GM19463 (cell line): ENCODE measurements around the gene FRYL.
"Not testable (repeated sequence)": the region's sequence is repeated elsewhere in the genome, so short reads cannot be mapped to it uniquely, and the experiment has no call there.

ENCODE experiments used
- ATAC-seq: cut with Tn5 transposase; IDR thresholded peaks from one replicate; pipeline ENCODE4 v1.9.1; 2021; ENCODE audit warnings: mild to moderate bottlenecking, moderate library complexity; ENCODE audit not compliant: unreplicated experiment

Gene FRYL

DNA sequence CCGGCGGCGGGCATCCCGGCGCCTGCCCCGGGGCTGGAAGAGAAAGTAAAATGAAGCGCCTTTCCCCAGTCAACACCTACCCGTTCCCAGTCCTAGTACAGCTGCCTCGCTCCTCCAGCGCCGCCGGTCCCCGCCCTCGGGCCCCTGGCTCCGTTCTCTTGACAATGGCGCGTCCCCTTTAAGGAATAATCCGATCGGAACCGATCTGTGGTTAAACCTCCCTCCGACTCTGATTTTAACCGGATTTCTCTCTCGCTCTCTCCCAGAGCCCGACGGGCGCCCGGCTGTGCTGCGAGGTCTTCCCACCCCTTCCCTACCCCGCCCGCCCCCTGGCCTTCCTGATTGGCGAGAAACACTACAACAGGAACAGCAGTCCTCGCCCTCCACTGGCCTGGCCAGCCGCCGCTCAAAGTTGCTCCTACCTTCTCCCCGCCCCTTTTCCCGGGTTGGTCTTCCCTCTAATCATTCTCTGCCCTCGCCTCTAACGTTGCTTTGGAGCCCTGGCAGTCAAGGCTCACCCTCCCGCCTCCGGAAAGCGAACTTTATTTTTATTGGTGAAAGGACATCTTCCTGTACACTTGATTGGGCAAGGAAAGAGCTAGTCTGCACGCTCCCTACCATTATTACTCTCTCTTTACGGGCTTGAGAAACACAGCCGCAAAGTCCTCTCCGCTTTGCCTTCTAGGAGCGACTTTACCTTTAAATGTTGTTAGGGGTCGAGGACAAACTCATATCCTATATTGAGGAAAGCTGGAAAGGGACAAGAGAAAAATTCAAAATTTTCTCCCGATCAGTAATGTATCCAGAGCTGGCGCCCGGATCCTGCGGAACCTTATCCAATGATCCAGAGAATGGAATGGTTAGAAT, at the start of gene FRYL:
FRYL (minus strand) TSS at position 282 of the 867 bp plus-strand sequence. CDS start 145,869 bp downstream, outside the sequence.
- ATAC-seq: peak; percentile 82

DNA sequence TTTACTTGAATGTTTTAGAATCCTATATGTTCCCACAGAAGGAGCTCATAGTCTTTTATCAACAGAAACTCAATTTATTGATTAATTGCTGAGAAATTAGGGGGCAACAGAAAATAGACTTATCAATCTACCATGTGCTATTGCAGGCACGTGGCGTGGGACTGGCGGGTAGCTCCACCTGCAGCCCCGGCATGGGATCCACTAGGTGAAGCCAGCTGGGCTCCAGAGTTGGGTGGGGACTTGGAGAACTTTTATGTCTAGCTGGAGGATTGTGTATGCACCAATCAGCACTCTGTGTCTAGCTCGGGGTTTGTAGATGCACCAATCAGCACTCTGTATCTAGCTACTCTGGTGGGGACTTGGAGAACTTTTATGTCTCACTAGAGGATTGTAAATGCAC, 47.5 kb upstream of the FRYL start:
- no peak for ATAC-seq

DNA sequence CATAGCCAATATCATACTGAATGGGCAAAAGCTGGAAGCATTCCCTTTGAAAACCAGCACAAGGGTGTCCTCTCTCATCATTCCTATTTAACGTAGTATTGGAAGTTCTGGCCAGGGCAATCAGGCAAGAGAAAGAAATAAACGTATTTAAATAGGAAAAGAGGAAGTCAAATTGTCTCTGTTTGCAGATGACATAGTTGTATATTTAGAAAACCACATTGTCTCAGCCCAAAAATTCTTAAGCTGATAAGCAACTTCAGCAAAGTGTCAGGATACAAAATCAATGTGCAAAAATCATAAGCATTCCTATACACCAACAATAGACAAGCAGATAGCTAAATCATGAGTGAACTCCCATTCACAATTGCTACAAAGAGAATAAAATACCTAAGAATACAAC, 41.4 kb upstream of the FRYL start:
- not testable (repeated sequence) for ATAC-seq

DNA sequence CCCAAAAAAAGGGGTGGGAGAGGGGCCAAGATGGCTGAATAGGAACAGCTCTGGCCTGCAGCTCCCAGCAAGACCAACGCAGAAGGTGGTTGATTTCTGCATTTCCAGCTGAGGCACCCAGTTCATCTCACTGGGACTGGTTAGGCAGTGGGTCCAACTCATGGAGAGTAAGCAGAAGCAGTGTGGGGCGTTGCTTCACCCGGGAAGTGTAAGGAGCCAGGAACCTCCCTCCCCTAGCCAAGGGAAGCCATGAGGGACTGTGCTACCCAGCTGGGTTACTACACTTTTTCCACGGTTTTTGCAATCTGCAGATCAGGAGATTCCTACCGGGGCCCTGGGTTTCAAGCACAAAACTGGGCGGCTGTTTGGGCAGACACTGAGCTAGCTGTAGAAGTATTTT, 36.9 kb upstream of the FRYL start:
- ATAC-seq: no peak

DNA sequence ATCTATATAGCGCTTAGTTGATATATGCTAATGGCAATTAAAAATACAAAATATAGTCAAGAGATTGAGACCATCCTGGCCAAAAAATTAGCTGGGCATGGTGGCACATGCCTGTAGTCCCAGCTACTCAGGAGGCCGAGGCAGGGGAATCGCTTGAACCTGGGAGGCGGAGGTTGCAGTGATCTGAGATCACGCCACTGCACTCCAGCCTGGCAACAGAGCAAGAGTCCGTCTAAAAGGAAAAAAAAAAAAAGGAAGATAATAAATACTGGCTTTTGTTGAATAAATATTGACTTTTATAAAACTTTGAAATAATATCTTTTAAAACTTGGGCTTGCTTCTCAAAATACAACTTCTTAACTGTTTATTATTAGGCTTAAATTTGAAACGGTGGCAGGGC, 36.2 kb upstream of the FRYL start:
- not testable (repeated sequence) for ATAC-seq

DNA sequence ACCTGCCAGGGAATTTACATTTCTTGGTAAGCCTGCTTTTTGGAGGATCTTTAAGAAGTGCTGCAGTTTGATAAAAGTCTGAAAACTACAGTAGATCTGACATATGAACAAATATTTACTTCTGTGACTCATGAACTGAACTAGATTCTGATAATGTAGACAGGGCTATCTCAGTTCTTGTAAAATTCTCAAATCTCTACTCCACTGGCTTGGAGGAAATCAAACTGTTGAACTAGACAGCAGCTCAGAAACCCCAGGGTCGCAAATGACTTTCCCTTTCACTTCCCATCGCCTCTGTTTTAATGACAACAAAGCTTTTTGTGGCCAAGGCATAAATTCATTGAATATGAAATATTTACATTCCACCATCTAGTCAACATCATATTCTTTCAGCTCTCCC, 35.4 kb upstream of the FRYL start:
- no peak for ATAC-seq

DNA sequence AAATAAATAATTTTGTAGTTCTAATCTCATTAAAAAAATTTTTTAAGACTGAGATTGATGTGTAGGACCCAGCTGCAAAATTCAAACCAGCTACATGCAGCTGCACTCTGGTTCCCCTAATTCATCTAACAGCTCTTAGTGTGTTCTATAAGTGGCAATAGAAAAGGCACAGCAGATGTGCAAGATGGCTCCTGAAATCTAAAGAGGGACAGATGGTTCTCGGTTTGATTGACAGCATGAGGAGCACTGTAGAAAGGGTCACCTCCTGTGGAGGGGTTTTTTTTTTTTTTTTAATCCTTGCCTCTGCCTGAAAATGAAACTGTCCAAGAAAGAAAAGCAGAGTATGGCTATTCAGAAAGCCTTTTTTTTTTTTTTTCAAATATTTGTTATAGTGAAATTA, 33.9 kb upstream of the FRYL start:
- peak; percentile 93 for ATAC-seq

DNA sequence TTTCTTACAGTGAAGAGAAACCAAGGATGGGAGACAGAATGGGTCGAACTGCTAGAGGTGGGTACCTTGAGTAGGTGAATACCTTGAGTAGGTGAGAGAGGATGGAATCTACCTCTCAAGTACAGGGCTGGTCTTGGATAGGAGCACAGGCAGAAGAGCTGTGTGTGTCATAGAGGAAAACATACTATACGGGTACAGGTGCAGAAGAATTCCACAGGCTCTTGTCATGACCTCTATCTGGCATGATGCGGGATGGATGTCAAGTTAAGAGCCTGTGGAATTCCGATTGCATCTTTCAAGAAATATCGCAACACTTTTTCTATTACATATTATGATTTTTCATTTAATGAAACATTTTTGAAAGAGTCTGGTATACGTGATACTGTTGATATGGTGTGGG, 32.8 kb upstream of the FRYL start:
- ATAC-seq: no peak

DNA sequence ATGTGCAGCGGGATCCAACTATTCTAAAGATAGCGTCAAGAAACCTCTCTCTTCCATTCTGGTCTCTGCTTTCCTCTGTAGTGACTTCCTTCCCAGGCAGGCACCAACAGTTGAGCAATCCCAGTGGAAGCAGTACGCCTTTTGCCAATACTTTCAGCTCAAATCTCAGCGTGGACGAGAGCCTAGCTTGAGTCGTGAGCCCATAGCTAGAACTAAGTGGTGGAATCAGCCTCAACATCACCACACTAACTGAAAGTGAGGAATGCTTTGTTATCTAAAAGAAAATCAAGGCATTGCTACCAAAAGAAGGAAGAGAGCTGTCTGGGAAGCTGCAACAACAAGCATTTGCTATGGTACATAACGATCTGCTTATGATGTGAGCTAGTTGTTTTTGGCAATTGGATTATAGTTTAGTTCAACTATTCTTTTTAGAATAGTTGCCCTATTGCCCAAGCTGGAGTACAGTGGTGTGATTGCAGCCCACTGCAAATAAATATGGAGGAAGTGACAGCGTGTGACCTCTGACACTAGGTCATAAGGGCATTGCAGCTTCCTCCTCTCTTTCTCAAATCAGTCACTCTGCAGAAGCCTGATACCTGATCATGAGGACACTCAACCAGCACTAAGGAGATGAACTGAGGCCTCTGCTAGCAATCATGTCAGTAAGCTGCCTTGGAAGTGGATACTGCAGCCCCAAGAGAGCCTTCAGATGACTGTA, 24.7 kb upstream of the FRYL start:
- ATAC-seq: no peak

DNA sequence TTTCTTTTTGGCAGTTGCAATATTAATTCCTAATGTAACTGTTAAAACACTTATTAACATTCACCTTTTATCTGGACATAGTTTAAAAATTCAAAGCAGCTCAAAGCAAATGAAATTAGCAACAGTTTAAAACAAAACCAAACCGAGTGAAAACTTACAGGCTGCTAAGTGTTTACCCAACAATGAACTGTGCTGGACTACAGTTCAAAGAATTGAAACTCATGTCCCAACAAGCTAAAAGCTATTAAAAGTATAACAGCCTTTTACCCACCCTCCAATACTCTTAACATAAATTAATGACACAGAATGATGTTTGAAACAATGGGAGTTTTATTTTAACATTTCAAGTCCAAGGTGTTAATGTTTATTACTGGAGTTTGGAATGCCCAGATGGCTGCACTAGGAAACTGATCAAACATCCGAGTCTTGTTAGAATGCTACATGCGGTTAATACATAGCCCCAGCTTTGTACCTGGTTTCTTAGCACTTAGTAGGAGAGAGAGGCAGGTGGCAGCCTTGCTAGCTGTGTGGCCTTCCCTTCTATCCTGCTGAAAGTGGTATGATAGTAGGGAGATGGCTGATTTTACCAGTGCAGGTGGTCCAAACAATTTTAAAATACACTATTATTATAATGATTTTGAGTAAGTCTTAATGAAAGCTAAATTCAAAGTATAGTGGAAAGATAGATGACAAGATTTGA, 21.1 kb upstream of the FRYL start:
- no peak for ATAC-seq

DNA sequence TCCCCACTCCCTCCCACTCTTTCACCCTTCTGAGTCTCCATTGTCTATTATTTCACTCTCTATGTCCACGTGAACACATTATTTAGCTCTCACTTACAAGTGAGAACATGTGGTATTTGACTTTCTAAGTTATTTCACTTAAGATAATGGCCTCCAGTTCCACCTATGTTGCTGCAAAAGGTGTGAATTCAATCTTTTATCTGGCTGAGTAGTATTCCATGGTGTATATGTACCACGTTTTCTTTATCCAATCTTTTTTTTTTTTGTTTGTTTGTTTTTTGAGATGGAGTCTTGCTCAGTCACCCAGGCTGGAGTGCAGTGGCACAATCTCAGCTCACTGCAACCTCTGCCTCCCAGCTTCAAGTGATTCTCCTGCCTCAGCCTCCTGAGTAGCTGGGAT, 20.1 kb upstream of the FRYL start:
- not testable (repeated sequence) for ATAC-seq

DNA sequence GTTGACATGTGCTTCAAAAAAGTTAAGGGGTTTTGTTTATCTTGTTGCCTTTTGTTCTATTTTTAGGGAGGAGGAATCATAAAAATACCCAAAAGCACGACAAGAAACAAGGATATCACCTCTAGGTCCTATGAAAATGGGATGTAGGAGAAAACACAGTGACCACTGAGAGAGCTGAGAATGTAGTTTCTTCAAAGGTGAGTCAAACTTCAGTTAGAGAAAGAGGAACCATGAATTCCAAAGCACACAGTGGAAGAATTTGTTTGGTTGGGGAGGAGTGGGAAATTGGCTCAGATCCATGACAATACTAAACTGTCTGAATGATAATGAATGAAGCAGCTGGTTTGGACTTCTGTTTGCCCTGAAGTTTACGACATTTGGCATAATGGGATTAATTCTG, 19.1 kb upstream of the FRYL start:
- ATAC-seq: no peak

DNA sequence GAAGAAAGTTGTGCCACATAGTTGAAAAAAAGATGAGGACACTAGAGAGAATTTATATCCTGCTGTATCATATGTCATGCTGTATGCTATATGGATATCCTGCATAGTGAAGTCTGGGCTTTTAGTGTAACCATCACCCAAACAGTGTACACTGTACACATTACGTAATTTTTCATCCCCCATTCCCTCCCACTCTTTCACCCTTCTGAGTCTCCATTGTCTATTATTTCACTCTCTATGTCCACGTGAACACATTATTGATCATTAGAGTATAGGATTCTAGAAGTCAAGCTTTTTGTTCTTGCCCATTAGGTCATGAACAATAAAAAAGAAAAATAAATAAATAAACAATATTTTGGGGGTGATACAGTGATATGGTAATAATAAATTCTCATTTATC, 18.0 kb upstream of the FRYL start:
- no peak for ATAC-seq

DNA sequence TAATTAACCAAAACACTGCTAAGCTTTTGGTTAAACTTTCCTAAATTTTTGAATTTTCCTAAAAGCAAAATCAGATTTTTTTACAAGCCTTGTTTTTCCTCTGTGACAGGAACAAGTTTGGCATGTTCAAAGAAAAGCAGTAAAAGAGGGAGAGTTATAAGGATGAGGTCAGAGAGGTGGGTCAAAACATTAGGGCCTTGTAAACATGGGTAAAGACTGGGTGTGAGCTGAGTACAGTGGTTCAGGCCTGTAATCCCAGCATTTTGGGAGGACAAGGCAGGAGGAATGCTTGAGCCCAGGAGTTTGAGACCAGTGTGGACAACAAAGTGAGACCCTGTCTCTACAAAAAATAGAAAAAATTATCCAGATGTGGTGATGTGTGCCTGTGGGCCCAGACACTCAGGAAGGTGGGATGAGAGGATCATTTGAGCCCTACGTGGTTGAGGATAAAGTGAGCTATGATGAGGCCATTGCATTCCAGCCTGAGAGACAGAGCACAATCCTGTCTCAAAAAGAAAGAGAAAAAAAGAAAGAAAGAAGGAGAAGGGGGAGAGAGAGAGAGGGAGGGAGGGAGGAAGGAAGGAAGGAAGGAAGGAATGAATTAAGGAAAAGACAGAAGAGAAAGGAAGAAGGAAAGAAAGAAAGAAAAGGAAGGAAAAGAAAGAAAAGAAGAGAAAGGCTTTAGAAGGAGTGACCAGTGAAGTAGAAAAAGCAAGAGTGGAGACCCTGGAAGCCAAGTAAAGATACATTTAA, 17.0 kb upstream of the FRYL start:
- no peak for ATAC-seq

DNA sequence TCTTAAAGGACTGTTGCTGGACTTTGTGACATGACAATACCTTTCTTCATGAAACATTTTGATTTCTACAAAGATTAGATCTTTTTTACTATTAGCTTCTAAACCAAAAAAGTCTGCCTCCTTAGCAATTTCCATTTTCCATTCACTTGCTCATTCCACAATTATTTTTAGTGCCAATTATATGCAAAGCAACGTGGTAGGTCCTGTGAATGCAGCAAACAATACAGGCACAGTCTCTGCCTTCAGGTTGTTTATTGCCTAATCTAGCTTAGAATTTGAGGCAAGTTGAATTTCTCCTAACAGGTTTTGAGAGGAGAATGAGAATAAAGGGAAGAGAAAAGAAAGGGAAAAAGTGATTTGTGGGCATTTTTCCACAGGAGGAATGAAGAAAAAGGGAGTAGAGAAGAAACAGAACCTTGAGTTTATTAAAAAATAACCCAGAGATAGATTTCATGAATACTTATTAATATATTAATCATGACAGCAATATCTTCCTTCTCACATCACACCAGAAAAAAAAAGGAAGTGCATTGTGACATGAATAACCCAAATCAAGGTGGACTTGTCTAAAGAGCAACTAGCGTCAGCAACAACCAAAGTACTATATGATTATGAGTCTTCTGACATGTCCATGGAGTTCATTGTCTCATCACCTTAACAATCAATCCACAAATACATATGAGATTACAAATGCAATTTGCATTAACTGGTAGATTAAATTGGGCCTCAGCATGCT, 16.3 kb upstream of the FRYL start:
- no peak for ATAC-seq

DNA sequence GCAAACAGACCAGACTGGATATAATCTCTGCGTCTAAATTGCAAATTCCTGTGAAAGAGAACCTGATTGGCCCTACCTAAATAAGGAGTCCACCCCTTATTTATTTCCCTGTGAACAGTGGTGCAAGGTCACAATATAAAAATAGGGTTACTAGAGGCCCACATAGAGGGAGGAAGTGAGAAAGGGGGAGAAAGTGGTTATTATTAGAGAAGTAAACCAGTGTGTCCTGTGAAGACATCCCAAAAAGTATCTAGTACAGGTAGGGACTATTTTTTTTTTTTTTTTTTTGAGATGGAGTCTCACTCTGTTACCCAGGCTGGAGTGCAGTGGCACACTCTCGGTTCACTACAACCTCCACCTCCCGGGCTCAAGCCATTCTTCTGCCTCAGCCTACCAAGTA, 15.0 kb upstream of the FRYL start:
- ATAC-seq: no peak

DNA sequence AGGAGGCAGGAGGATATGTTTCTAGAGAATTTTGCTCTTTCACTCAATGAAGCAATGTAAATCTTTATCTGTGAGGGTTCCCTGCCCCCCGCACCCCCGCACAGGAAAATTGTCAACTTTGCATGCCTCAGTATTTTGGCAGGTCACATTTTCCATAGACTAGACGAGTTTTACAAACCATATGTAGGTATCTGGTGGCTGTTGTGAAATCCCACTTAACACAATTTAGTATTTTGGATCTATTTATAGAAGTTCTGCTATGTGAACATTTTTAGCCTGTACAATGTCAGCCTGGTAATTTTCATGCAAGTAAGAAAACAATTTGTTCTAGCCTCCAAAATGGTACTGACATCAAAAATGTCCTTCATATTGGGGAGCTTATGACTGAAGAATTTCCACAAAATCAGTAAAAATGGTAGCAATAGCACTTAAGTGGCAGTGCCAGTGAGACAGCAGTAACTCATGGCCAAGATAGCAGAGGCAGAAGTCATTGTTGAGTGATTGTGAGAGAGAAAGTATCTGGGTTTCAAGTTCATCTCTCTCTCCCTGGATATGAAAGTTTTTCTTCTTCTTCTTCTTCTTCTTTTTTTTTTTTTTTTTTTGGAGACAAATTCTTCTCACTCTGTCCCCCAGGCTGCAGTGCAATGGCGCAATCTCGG, 12.4 kb upstream of the FRYL start:
- ATAC-seq: no peak

DNA sequence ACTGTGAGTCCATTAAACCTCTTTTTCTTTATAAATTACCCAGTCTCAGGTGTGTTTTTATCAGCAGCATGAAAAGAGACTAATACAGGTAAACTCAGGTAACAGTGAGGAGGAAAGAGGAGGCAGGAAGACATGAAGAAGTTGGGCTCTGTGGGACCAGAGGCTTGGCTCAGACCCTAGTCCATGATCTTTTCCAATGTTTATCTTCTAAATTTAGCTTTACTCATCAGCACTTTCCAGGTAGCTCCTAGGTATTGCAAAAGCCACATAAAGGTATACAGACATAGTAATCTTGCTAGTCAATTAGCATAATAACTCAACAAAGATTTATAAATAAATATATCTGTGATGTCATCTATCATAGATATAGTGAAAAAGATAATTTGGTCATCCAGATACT, 11.2 kb upstream of the FRYL start:
- no peak for ATAC-seq

DNA sequence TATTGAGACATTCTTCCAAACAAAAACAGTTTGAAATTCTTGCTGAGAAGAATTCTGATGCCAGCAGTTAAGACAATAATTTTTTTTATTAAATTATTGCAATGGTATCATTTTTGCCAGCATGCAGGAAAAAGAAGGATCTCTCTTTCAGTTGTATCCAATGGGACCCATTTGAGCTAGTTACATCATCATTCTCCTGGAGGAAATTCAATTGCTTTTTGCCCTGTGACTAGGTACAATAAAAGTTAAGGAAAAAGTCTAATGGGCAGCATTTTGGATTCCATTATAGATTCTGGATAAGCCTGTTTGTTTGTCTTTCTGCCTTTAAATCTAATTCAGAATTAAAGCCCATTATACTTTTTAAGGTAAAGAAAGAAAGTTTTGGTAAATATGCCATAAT, 10.5 kb upstream of the FRYL start:
- no peak for ATAC-seq

DNA sequence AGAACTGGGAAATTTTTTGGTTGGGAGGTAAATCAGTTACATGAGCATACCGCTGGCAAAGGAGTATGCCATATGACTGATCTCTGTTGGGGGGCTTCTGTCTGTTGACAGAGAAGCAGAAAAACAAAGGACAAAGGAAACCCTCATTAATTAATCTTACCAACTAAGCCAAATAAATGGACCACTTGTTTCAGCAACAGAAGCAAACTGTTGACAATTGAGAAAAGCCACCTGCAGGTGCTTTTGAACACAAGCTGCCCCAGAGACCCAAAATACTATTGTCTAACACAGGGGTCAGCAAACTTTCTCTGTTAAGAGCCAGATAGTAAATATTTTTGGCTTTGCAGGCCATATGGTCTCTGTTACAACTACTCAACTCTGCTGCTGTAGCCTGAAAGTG, 7.0 kb upstream of the FRYL start:
- ATAC-seq: no peak
